GM12875 (cell line): ENCODE measurements around the gene HOXC9.
A peak's percentile ranks its signal among the peaks of the same experiment; 100 is the strongest.

ENCODE experiments used
- H3K4me3 ChIP-seq: one replicate; pipeline ENCODE4 v1.5.1; 2011; ENCODE audit warnings: low read depth, low read length, control low read depth
- TF ChIP-seq, protein P1 (sequence below): IDR thresholded peaks from 2 replicates; pipeline ENCODE4 v1.5.1; 2011; ENCODE audit warnings: low read depth, mild to moderate bottlenecking, control low read depth, inconsistent platforms, low read length, moderate library complexity, borderline replicate concordance; ENCODE audit not compliant: insufficient read depth

The HOXC9 gene

DNA sequence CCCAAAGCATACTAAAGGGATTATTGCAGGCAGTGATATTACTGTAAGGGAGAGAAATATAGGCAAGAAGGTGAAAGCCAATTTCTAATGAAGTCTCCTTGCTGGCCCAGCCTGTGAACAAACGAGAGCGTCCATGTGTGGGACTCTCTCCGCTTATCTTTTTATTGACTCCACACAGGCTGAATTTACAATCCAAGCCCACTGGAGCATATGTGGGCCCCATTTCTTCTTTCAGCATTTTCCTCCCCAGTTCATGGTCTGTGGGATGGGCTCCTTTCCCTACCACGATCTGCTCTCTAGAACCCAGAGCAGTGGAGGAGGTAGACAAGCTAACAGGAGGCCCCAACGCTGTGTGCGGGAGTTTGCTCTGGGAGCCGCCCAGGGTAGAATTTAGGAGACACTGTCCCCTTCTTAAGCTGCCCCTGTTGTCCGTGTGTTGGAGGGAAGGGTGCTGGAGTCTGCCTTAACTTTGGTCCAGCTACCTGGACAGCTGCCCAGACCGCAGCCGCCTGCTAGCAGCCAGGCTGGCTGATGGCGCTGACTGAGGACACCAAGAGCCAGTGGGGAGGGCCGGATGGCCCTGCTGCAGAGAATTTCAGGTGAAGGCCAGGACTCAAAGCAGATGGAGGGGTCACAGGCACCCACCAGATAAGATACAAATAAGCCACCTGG lies 30.2 kb upstream of the HOXC9 start:
- TF ChIP-seq, protein P1, sequence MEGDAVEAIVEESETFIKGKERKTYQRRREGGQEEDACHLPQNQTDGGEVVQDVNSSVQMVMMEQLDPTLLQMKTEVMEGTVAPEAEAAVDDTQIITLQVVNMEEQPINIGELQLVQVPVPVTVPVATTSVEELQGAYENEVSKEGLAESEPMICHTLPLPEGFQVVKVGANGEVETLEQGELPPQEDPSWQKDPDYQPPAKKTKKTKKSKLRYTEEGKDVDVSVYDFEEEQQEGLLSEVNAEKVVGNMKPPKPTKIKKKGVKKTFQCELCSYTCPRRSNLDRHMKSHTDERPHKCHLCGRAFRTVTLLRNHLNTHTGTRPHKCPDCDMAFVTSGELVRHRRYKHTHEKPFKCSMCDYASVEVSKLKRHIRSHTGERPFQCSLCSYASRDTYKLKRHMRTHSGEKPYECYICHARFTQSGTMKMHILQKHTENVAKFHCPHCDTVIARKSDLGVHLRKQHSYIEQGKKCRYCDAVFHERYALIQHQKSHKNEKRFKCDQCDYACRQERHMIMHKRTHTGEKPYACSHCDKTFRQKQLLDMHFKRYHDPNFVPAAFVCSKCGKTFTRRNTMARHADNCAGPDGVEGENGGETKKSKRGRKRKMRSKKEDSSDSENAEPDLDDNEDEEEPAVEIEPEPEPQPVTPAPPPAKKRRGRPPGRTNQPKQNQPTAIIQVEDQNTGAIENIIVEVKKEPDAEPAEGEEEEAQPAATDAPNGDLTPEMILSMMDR, result no peak
- H3K4me3 ChIP-seq, result no peak overlapping the region

DNA sequence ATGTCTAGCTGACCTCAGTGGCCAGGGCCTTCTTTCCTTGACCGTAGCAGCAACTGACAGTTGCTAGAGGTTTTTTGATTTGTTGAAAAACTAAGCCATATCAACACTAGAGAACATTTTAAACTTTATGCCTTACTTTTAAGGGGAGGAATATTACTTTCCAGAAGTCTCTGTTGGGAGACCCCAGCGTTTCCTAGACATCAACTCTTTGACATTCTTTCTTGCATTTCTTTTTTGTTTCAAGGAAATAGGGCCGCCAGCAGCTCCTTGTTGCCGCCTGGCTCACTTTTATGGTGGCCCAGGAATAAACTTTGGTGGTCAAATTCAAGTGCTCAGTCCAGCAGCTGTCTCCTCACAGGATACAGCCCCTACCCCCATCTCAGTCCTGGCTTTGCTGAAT lies 29.5 kb upstream of the HOXC9 start:
- TF ChIP-seq, protein P1, result no peak
- H3K4me3 ChIP-seq, result no peak overlapping the region

DNA sequence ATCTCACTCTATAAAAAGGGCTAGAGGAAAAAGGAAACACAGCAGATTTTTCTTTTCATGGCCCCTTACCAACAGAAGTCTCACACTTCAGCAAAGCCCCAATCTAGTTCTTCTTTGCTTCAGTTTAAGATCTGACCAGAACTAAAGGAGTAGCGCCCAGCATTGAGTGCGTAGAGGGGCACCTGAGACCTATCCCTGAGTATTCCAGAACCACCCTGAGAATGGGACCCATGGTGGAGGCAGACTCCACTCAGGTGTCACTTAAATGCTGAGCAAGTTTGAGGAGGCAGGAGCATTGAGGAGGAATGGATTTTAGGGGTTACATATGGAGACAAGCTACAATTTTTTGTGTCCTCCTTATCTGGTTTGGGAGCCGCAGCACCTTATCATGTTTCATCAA lies 28.8 kb upstream of the HOXC9 start:
- no peak overlapping the region for H3K4me3 ChIP-seq
- TF ChIP-seq, protein P1, result no peak

DNA sequence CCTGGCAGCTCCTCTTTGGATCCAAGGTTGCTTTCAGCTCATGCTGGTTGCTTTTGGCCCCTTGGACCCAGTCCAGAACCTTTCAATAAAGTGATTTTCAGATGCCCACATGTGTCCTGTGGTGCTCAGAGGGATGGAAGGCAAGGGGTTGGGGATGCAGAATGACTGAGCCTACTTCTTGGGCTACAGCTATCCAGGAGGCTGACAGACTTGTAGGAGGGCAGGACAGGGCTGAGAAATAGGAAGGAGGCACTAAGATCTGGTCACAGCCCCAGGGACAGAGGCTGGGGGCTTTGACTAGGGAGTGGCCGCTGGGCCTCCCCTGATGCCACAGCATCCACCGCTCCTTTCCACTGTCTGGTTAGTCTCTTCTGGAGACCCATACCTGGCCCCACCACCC lies 28.3 kb upstream of the HOXC9 start:
- no peak overlapping the region for H3K4me3 ChIP-seq
- TF ChIP-seq, protein P1, result no peak

GRCh38 chr12:53972152-53972702 lies 27.7 kb upstream of the HOXC9 start:
- H3K4me3 ChIP-seq, result no peak overlapping the region
- TF ChIP-seq, protein P1, result no peak

DNA sequence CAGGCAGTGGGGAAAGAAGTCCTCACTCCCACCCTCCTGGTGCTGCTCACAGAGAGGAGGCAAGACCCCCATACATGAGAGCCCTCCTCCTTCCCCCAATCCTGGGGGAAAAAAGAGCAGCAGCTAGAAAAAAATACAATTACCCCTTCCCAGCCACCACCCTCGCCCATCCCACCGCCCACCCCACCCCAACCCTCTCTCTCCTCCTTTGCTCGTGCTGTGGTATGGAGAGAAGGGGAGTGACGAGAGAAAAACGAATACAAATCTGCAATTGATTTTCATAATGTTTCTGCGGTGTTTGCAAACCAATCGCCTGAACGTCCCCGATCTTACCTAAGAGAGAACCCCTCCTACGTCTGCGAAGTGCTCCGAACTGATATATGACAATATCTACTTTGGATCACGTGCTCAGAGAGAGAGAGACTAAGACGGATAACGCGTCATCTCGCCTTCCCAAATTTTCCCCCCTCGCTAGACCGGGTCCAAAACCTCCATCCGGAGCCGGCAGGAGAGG lies 27.2 kb upstream of the HOXC9 start, which contains the start of gene HOXC11:
Gene HOXC11, plus strand, starts transcription at position 405 of the 514 bp plus-strand sequence. CDS start 116 bp downstream, outside the sequence.
- H3K4me3 ChIP-seq, result peak within 1 kb of the TSS; percentile 23
- TF ChIP-seq, protein P1, result no peak
